NT2/D1 (cell line): Measurements from ENCODE around the gene FOXP3.

Source experiments
- SUZ12 ChIP-seq: IDR thresholded peaks from 2 replicates; pipeline ENCODE4 v1.6.1; 2011; ENCODE audit not compliant: insufficient read length, insufficient read depth; ENCODE audit errors: extremely low read depth
- YY1 ChIP-seq: IDR thresholded peaks from 2 replicates; pipeline ENCODE4 v1.6.1; 2011; ENCODE audit not compliant: insufficient read length, insufficient read depth
- ZNF274 ChIP-seq: IDR thresholded peaks from 2 replicates; pipeline ENCODE4 v1.6.1; 2011; ENCODE audit warnings: mild to moderate bottlenecking, low read depth, low read length

- TF ChIP-seq ZNF274 (no peak), SUZ12 (no peak), YY1 (no peak)
Measured at GRCh38 chrX:49214416-49214815, 50.1 kb downstream of the FOXP3 start.
